K562 (cell line): ENCODE data around the gene IL1RAPL2. TPM values are rescaled to one million over a fixed set of nuclear protein-coding genes. Genes with fewer than 3 reads are reported as not detected.

Experiments
- ATAC-seq: fragments of 200-7000 bp; cut with Tn5 transposase; 3 replicates; pipeline ENCODE4 v1.9.1; 2020; ENCODE audit warnings: moderate library complexity
- BruUV-seq: library from RNA; stranded (reverse); fragments of 400-500 nt; replicated peaks from 2 replicates; lab custom pipeline; 2021; lab: Mats Ljungman, UMichigan
- CTCF ChIA-PET: fragments of 300-600 bp; formaldehyde crosslinking; extraction: SDS; loops from one replicate; lab custom pipeline; 2021; ENCODE audit warnings: low intra/inter-chr PET ratio; lab: Yijun Ruan, JAX
- POLR2A ChIA-PET: fragments of 300-600, 350-650 bp; sonication (Branson Sonifier 250); formaldehyde crosslinking; extraction: SDS; loops from one replicate; lab custom pipeline; 2021; ENCODE audit warnings: antibody characterized with exemption, inconsistent platforms; lab: Yijun Ruan, JAX
- DNase-seq, 4 experiments: peaks; one replicate each; pipeline versions ENCODE4 v3.0.0 to v3.0.0-alpha.2; 2011 to 2018; ENCODE audit warnings: low spot score in 3 of 4, mixed read lengths in 3 of 4; ENCODE audit errors: extremely low read depth in 1 of 4
- FAIRE-seq: peaks from 2 replicates; lab custom pipeline; 2011; peaks lifted over from hg19 to GRCh38; lab: Jason Lieb, UNC
- H2AFZ ChIP-seq: 2 replicates; pipeline ENCODE4 v1.6.0; 2011; ENCODE audit warnings: low read depth, low read length, control low read depth, inconsistent platforms
- H3K27ac ChIP-seq: fragments of 200-600 bp; 3 replicates; pipeline ENCODE4 v1.8.0; 2011; ENCODE audit warnings: low read depth, mild to moderate bottlenecking, control low read depth, inconsistent platforms, low read length, moderate library complexity, mixed read lengths; ENCODE audit errors: extremely low read depth
- H3K27me3 ChIP-seq, 2 experiments: fragments of 300-600 bp in 1 of 2; 2 replicates in 1 of 2; 3 replicates in 1 of 2; pipeline versions ENCODE4 v1.6.0 to v1.8.0; 2011; ENCODE audit warnings: inconsistent platforms in 2 of 2, low read length in 2 of 2, mild to moderate bottlenecking in 1 of 2, mixed read lengths in 1 of 2, moderate library complexity in 1 of 2; ENCODE audit not compliant: control insufficient read depth in 2 of 2, insufficient read depth in 2 of 2
- H3K36me3 ChIP-seq: fragments of 300-600 bp; 3 replicates; pipeline ENCODE4 v1.8.0; 2011; ENCODE audit warnings: mild to moderate bottlenecking, low read length, inconsistent platforms; ENCODE audit not compliant: control insufficient read depth, insufficient read depth
- H3K4me1 ChIP-seq, 2 experiments: fragments of 200-600 bp in 1 of 2; replicated peaks in 1 of 2; 2 replicates in 1 of 2; 3 replicates in 1 of 2; pipeline versions ENCODE4 v1.5.1 to v1.8.0; 2011; ENCODE audit warnings: inconsistent platforms in 2 of 2, low read length in 2 of 2, mild to moderate bottlenecking in 1 of 2, mixed read lengths in 1 of 2, moderate library complexity in 1 of 2; ENCODE audit not compliant: control insufficient read depth in 2 of 2, insufficient read depth in 2 of 2
- H3K4me2 ChIP-seq: 2 replicates; pipeline ENCODE4 v1.6.1; 2011; ENCODE audit warnings: low read length, control low read depth, inconsistent platforms, mixed read lengths; ENCODE audit not compliant: insufficient read depth
- H3K4me3 ChIP-seq: fragments of 200-600 bp; sonication (generic), shearing (Covaris generic); 2 replicates; pipeline ENCODE4 v1.5.1; 2016; ENCODE audit warnings: control low read depth, inconsistent platforms
- H3K79me2 ChIP-seq: fragments of 200-600 bp; 3 replicates; pipeline ENCODE4 v1.8.0; 2011; ENCODE audit warnings: low read length, inconsistent platforms; ENCODE audit not compliant: control insufficient read depth, insufficient read depth
- H3K9ac ChIP-seq, 2 experiments: 2 replicates each; pipeline versions ENCODE4 v1.6.0 to v1.6.1; 2011; ENCODE audit warnings: low read depth in 2 of 2, low read length in 2 of 2, control low read depth in 1 of 2, inconsistent platforms in 1 of 2, mild to moderate bottlenecking in 1 of 2, mixed read lengths in 1 of 2; ENCODE audit not compliant: insufficient read depth in 1 of 2
- H3K9me1 ChIP-seq: one replicate; pipeline ENCODE4 v1.6.0; 2011; ENCODE audit warnings: inconsistent platforms, mild to moderate bottlenecking, low read length, moderate library complexity; ENCODE audit not compliant: control insufficient read depth, insufficient read depth
- H3K9me3 ChIP-seq: replicated peaks from 2 replicates; pipeline ENCODE4 v1.5.1; 2011; ENCODE audit warnings: low read depth, low read length, inconsistent platforms; ENCODE audit not compliant: control insufficient read depth, insufficient read depth
- H4K20me1 ChIP-seq: replicated peaks from 2 replicates; pipeline ENCODE4 v1.6.1; 2011; ENCODE audit warnings: low read length, inconsistent platforms, mixed read lengths; ENCODE audit not compliant: control insufficient read depth, insufficient read depth
- BDP1 ChIP-seq: IDR thresholded peaks from 3 replicates; pipeline ENCODE4 v1.6.1; 2011; ENCODE audit not compliant: insufficient read length, insufficient read depth
- ERF ChIP-seq: fragments of 450-650 bp; formaldehyde crosslinking; IDR thresholded peaks from 2 replicates; pipeline ENCODE4 v1.4.0; 2020; ENCODE audit warnings: mild to moderate bottlenecking, mixed read lengths
- ETV5 ChIP-seq: sonication (generic); formaldehyde crosslinking; IDR thresholded peaks from 2 replicates; pipeline ENCODE4 v1.4.0; 2020; ENCODE audit warnings: low read depth, mild to moderate bottlenecking, missing genetic modification reagents
- MAFF ChIP-seq: IDR thresholded peaks from 2 replicates; pipeline ENCODE4 v1.6.1; 2012; ENCODE audit warnings: low read length, improper control_type of control experiment
- MAFG ChIP-seq: fragments of 450-650 bp; conservative IDR thresholded peaks from 2 replicates; pipeline ENCODE4 v1.6.1; 2016; ENCODE audit warnings: missing genetic modification characterization, missing compliant biosample characterization
- MAFK ChIP-seq: IDR thresholded peaks from 2 replicates; pipeline ENCODE4 v1.6.1; 2011; ENCODE audit warnings: low read length, improper control_type of control experiment
- NFE2 ChIP-seq: IDR thresholded peaks from 2 replicates; pipeline ENCODE4 v1.6.1; 2014; ENCODE audit warnings: antibody characterized with exemption, low read depth
- NFXL1 ChIP-seq: fragments of 450-650 bp; formaldehyde crosslinking; IDR thresholded peaks from 2 replicates; pipeline ENCODE4 v1.4.0; 2021; ENCODE audit warnings: mild to moderate bottlenecking
- PHB2 ChIP-seq: fragments of 450-650 bp; IDR thresholded peaks from 2 replicates; pipeline ENCODE4 v1.6.1; 2017; ENCODE audit warnings: low read depth
- PHTF2 ChIP-seq: fragments of 250-450 bp; sonication (Bioruptor Pico); IDR thresholded peaks from 2 replicates; pipeline ENCODE4 v1.5.0; 2021; ENCODE audit warnings: mild to moderate bottlenecking
- PTTG1 ChIP-seq: fragments of 450-650 bp; IDR thresholded peaks from 2 replicates; pipeline ENCODE4 v1.6.1; 2016; ENCODE audit warnings: low read depth, mild to moderate bottlenecking, missing genetic modification characterization, missing compliant biosample characterization
- SMAD1 ChIP-seq: fragments of 150-350 bp; IDR thresholded peaks from 2 replicates; pipeline ENCODE4 v1.6.1; 2014; ENCODE audit warnings: low read length, low read depth; ENCODE audit not compliant: partially characterized antibody
- SMAD2 ChIP-seq: fragments of 150-350 bp; IDR thresholded peaks from 2 replicates; pipeline ENCODE4 v1.6.1; 2014; ENCODE audit warnings: low read depth, mild to moderate bottlenecking, low read length
- SP2 ChIP-seq: IDR thresholded peaks from 2 replicates; pipeline ENCODE4 v1.6.1; 2011; ENCODE audit warnings: mild to moderate bottlenecking, low read depth, low read length, moderate library complexity; ENCODE audit not compliant: poor library complexity, severe bottlenecking; ENCODE audit errors: extremely low read depth
- ZBTB33 ChIP-seq: sonication (generic); formaldehyde crosslinking; IDR thresholded peaks from 2 replicates; pipeline ENCODE4 v1.8.1; 2023; ENCODE audit warnings: mild to moderate bottlenecking, missing genetic modification reagents
- ZFPM2 ChIP-seq: fragments of 250-450 bp; sonication (Bioruptor Pico); IDR thresholded peaks from 2 replicates; pipeline ENCODE4 v1.5.1; 2022; ENCODE audit warnings: mild to moderate bottlenecking
- ZNF23 ChIP-seq: fragments of 250-450 bp; sonication (Bioruptor Pico); IDR thresholded peaks from 2 replicates; pipeline ENCODE4 v1.4.0; 2020; ENCODE audit warnings: mild to moderate bottlenecking
- ZNF316 ChIP-seq: fragments of 450-650 bp; IDR thresholded peaks from 2 replicates; pipeline ENCODE4 v1.6.1; 2016
- ZNF695 ChIP-seq: fragments of 450-650 bp; formaldehyde crosslinking; IDR thresholded peaks from 2 replicates; pipeline ENCODE4 v1.4.0; 2020; ENCODE audit warnings: mild to moderate bottlenecking, moderate library complexity
- WGBS: fragments of 100-300 bp; shearing (Covaris generic); methylation state at CpG from one replicate; pipeline ENCODE4 v1.1.6; 2016; ENCODE audit warnings: low coverage, mixed read lengths; ENCODE audit not compliant: insufficient coverage; ENCODE audit errors: missing lambda C conversion rate; 5-methylcytosine and 5-hydroxymethylcytosine counted together
- in situ Hi-C: fragments of 300-500 bp; cut with MboI; formaldehyde crosslinking; loops from 4 replicates; pipeline ENCODE4 v1.15.0; 2018; ENCODE audit warnings: inconsistent platforms, mixed read lengths
- intact Hi-C: fragments of 100-400 bp; cut with micrococcal nuclease; formaldehyde crosslinking; loops from 2 replicates; pipeline ENCODE4 v1.14.2; 2022
- polyA plus RNA-seq, 8 experiments: library from polyadenylated mRNA; depleted of rRNA in 4 of 8; stranded (reverse) in 5 of 8; unstranded in 3 of 8; fragments of >200 nt; fragmentation: Nextera tagmentation in 2 of 8; fragmentation: Illumina TruSeq in 1 of 8; extraction: Ambion mirVana in 2 of 8; extraction: Trizol in 1 of 8; gene quantifications; 2 replicates each; pipeline versions ENCODE4 v1.2.1 to v1.2.3, GENCODE V29; 2011 to 2014; ENCODE audit warnings: inconsistent platforms in 1 of 8, missing spikeins in 1 of 8
- total RNA-seq, 7 experiments: library from RNA; depleted of rRNA in 6 of 7; stranded (reverse); fragments of >200 nt in 6 of 7; fragmentation: Illumina TruSeq in 2 of 7; extraction: Trizol in 2 of 7; gene quantifications; 2 replicates each; pipeline versions ENCODE4 v1.2.1 to v1.2.3, GENCODE V29; 2011 to 2021; ENCODE audit warnings: low replicate concordance in 1 of 7

The IL1RAPL2 gene
- total and polyA plus RNA-seq, 9 of the 15 experiments (the other 6 are each of a cell fraction or from before 2014, with no cell fraction given) = not detected

GRCh38 chrX:104539081-104539480 lies 26.9 kb upstream of the IL1RAPL2 start:
- 0% methylated on average over 2 of the region's 2 CpGs for WGBS
- no peaks in the 10 kb centered on the region for H3K36me3 ChIP-seq
- BruUV-seq = no TSS peak
- DNase-seq (no peak), FAIRE-seq (no peak), ATAC-seq (no peak)
- H3K27ac ChIP-seq = no peak overlapping the region
- ChIA-PET CTCF (no interaction called here), POLR2A (no interaction called here)
- no peaks in the 10 kb centered on the region for H3K9me3 ChIP-seq
- H3K4me1 ChIP-seq = no peaks in the 10 kb centered on the region
- H3K4me2 ChIP-seq = no peak overlapping the region
- H3K27me3 ChIP-seq = no peaks in the 10 kb centered on the region
- H3K4me3 ChIP-seq = no peak overlapping the region
- no peaks in the 10 kb centered on the region for H3K79me2 ChIP-seq
- H4K20me1 ChIP-seq = no peaks in the 10 kb centered on the region
- intact Hi-C loops (no loop called here), in situ Hi-C loops (no loop called here)
- H3K9ac ChIP-seq = no peak overlapping the region
- no peaks in the 10 kb centered on the region for H3K9me1 ChIP-seq
- no peak overlapping the region for H2AFZ ChIP-seq
- no peak for TF ChIP-seq ZBTB33 (CRISPR knock-in tag)
- TF ChIP-seq NFE2 = no peak
- no peak for TF ChIP-seq ZNF695 (CRISPR knock-in tag)
- peak; percentile 21; the same call in 1 of the 2 replicates for TF ChIP-seq ZNF316
- peak; percentile 21; the same call in 1 of the 2 replicates for TF ChIP-seq MAFK
- TF ChIP-seq PHB2 = no peak
- TF ChIP-seq ZNF23 = no peak
- 0 out of 2 replicates have a peak, but pooled peaks have one; percentile 18 for TF ChIP-seq MAFG (tag)
- no peak for TF ChIP-seq BDP1
- no peak for TF ChIP-seq ERF (CRISPR knock-in tag)
- TF ChIP-seq NFXL1 = no peak
- no peak for TF ChIP-seq SMAD1
- TF ChIP-seq SP2 = no peak
- no peak for TF ChIP-seq SMAD2
- TF ChIP-seq ETV5 (CRISPR knock-in tag) = no peak
- TF ChIP-seq PTTG1 (tag) = no peak
- no peak for TF ChIP-seq ZFPM2
- TF ChIP-seq MAFF = peak; percentile 21; the same call in 1 of the 2 replicates
- TF ChIP-seq PHTF2 = no peak
